Keratinocyte (primary cell): ENCODE data around the gene B3GAT1. TPM values are rescaled to one million over a fixed set of nuclear protein-coding genes. Genes with fewer than 3 reads are reported as not detected.

Experiments used
- DNase-seq: peaks from one replicate; pipeline ENCODE4 v3.0.0-alpha.2; 2011; ENCODE audit warnings: low read depth, missing footprints, low spot score
- FAIRE-seq: peaks from 2 replicates; lab custom pipeline; 2011; peaks lifted over from hg19 to GRCh38; lab: Jason Lieb, UNC
- H2AFZ ChIP-seq: 2 replicates; pipeline ENCODE4 v1.6.0; 2012; ENCODE audit warnings: low read length, control low read depth, inconsistent platforms; ENCODE audit not compliant: control insufficient read depth
- H3K27ac ChIP-seq: 2 replicates; pipeline ENCODE4 v1.5.1; 2011; ENCODE audit warnings: low read length; ENCODE audit not compliant: control insufficient read depth, insufficient read depth
- H3K27me3 ChIP-seq: 3 replicates; pipeline ENCODE4 v1.6.0; 2011; ENCODE audit warnings: low read length; ENCODE audit not compliant: control insufficient read depth, insufficient read depth; ENCODE audit errors: extremely low read depth
- H3K36me3 ChIP-seq, 2 experiments: 2 replicates in 1 of 2; 3 replicates in 1 of 2; pipeline ENCODE4 v1.5.1; 2011; ENCODE audit warnings: low read length in 2 of 2, mild to moderate bottlenecking in 1 of 2; ENCODE audit not compliant: control insufficient read depth in 2 of 2, insufficient read depth in 2 of 2; ENCODE audit errors: extremely low read depth in 1 of 2
- H3K4me1 ChIP-seq: 3 replicates; pipeline ENCODE4 v1.5.1; 2011; ENCODE audit warnings: low read length; ENCODE audit not compliant: control insufficient read depth, insufficient read depth; ENCODE audit errors: extremely low read depth
- H3K4me2 ChIP-seq: 3 replicates; pipeline ENCODE4 v1.6.0; 2011; ENCODE audit warnings: low read depth, low read length; ENCODE audit not compliant: control insufficient read depth, insufficient read depth; ENCODE audit errors: extremely low read depth
- H3K4me3 ChIP-seq, 3 experiments: fragments of 200-600 bp in 1 of 3; sonication (generic) in 1 of 3; 2 replicates in 2 of 3; 3 replicates in 1 of 3; pipeline ENCODE4 v1.5.1; 2011 to 2016; ENCODE audit warnings: low read length in 3 of 3, mild to moderate bottlenecking in 3 of 3, control low read depth in 2 of 3, inconsistent platforms in 1 of 3, low read depth in 1 of 3, mixed read lengths in 1 of 3, mixed run types in 1 of 3, moderate library complexity in 1 of 3; ENCODE audit not compliant: control insufficient read depth in 2 of 3, insufficient read depth in 2 of 3; ENCODE audit errors: extremely low read depth in 1 of 3
- H3K79me2 ChIP-seq: 2 replicates; pipeline ENCODE4 v1.6.0; 2012; ENCODE audit warnings: low read length; ENCODE audit not compliant: control insufficient read depth, insufficient read depth
- H3K9ac ChIP-seq: 3 replicates; pipeline ENCODE4 v1.6.0; 2011; ENCODE audit warnings: low read length; ENCODE audit not compliant: control insufficient read depth, insufficient read depth; ENCODE audit errors: extremely low read depth
- H3K9me1 ChIP-seq: 3 replicates; pipeline ENCODE4 v1.6.0; 2011; ENCODE audit warnings: low read length; ENCODE audit not compliant: control insufficient read depth, insufficient read depth; ENCODE audit errors: extremely low read depth
- H3K9me3 ChIP-seq: 2 replicates; pipeline ENCODE4 v1.5.1; 2012; ENCODE audit warnings: low read depth, low read length; ENCODE audit not compliant: control insufficient read depth
- H4K20me1 ChIP-seq: 3 replicates; pipeline ENCODE4 v1.6.0; 2011; ENCODE audit warnings: low read length; ENCODE audit not compliant: control insufficient read depth, insufficient read depth; ENCODE audit errors: extremely low read depth
- EZH2 ChIP-seq: IDR thresholded peaks from one replicate; pipeline ENCODE4 v1.6.1; 2012; ENCODE audit warnings: inconsistent platforms, mild to moderate bottlenecking, low read length, moderate library complexity
- dilution Hi-C: fragments of 300-500 bp; cut with MboI; formaldehyde crosslinking; loops from one replicate; pipeline ENCODE4 v1.7.0; 2020; ENCODE audit warnings: low sequenced_read_pairs; ENCODE audit not compliant: extremely low pct_ligation_motif_present
- polyA plus RNA-seq, 5 experiments: library from polyadenylated mRNA; depleted of rRNA in 3 of 5; stranded (reverse) in 3 of 5; stranded (forward) in 1 of 5; unstranded in 1 of 5; fragments of >200 nt; gene quantifications; 1 replicate in 1 of 5; 2 replicates in 3 of 5; 3 replicates in 1 of 5; pipeline versions ENCODE4 v1.2.1 to v1.2.3, GENCODE V29; 2011 to 2012; ENCODE audit warnings: missing spikeins in 2 of 5, low read depth in 1 of 5, low replicate concordance in 1 of 5
- TF ChIP-seq, protein P1 (sequence below), 3 experiments: IDR thresholded peaks in 1 of 3; conservative IDR thresholded peaks in 1 of 3; optimal IDR thresholded peaks in 1 of 3; 2 replicates in 2 of 3; 3 replicates in 1 of 3; pipeline versions ENCODE3 to v1.5.1; 2011; ENCODE audit warnings: low read length in 3 of 3, mild to moderate bottlenecking in 3 of 3, moderate library complexity in 2 of 3, control low read depth in 1 of 3, inconsistent platforms in 1 of 3; ENCODE audit not compliant: insufficient read depth in 2 of 3; ENCODE audit errors: extremely low read depth in 1 of 3

The B3GAT1 gene
- polyA plus RNA-seq, 1 donor (not counting 4 experiments of a cell fraction or from before 2014, with no cell fraction given): 0.04 TPM

DNA sequence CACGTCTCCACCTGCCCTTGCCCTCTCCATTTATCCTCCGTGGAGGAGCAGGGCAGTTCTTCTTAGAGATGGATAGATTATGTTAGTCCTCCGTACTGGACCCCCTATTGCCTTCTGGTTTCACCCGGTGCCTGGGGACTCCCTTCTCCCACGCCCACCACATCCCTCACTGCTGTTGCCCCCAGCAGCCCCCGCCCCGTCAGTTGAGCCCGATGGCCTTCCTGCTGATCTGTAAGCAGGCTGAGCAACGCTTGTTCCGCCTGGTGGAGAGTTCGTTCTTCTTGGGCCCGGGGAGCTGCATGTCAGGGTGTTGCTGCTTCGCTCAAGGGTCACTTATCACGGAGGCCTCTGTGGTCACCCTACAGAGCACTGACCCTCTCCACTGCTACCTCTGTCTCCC, 34.2 kb downstream of the B3GAT1 start:
- dilution Hi-C loops: no loop called here
- no peak overlapping the region for H3K4me2 ChIP-seq
- H3K9me1 ChIP-seq: no peaks in the 10 kb centered on the region
- H3K79me2 ChIP-seq: no peaks in the 10 kb centered on the region
- no peak overlapping the region for H3K4me3 ChIP-seq
- H3K9ac ChIP-seq: no peak overlapping the region
- H3K36me3 ChIP-seq: no peaks in the 10 kb centered on the region
- FAIRE-seq: no peak
- H3K9me3 ChIP-seq: no peaks in the 10 kb centered on the region
- no peak for DNase-seq
- H3K27me3 ChIP-seq: no peaks in the 10 kb centered on the region
- H3K27ac ChIP-seq: no peak overlapping the region
- no peak for TF ChIP-seq EZH2
- TF ChIP-seq, protein P1, sequence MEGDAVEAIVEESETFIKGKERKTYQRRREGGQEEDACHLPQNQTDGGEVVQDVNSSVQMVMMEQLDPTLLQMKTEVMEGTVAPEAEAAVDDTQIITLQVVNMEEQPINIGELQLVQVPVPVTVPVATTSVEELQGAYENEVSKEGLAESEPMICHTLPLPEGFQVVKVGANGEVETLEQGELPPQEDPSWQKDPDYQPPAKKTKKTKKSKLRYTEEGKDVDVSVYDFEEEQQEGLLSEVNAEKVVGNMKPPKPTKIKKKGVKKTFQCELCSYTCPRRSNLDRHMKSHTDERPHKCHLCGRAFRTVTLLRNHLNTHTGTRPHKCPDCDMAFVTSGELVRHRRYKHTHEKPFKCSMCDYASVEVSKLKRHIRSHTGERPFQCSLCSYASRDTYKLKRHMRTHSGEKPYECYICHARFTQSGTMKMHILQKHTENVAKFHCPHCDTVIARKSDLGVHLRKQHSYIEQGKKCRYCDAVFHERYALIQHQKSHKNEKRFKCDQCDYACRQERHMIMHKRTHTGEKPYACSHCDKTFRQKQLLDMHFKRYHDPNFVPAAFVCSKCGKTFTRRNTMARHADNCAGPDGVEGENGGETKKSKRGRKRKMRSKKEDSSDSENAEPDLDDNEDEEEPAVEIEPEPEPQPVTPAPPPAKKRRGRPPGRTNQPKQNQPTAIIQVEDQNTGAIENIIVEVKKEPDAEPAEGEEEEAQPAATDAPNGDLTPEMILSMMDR (optimal IDR thresholded peaks at IDR 0.05 in 1 of 3, IDR thresholded peaks at IDR 0.05 in 1 of 3, conservative IDR thresholded peaks at IDR 0.05 in 1 of 3; ENCODE audit: extremely low read depth in 1 of 3, insufficient read depth in 2 of 3, low read length in 3 of 3): no peak
- H2AFZ ChIP-seq: no peak overlapping the region
- no peaks in the 10 kb centered on the region for H3K4me1 ChIP-seq
- H4K20me1 ChIP-seq: no peaks in the 10 kb centered on the region

DNA sequence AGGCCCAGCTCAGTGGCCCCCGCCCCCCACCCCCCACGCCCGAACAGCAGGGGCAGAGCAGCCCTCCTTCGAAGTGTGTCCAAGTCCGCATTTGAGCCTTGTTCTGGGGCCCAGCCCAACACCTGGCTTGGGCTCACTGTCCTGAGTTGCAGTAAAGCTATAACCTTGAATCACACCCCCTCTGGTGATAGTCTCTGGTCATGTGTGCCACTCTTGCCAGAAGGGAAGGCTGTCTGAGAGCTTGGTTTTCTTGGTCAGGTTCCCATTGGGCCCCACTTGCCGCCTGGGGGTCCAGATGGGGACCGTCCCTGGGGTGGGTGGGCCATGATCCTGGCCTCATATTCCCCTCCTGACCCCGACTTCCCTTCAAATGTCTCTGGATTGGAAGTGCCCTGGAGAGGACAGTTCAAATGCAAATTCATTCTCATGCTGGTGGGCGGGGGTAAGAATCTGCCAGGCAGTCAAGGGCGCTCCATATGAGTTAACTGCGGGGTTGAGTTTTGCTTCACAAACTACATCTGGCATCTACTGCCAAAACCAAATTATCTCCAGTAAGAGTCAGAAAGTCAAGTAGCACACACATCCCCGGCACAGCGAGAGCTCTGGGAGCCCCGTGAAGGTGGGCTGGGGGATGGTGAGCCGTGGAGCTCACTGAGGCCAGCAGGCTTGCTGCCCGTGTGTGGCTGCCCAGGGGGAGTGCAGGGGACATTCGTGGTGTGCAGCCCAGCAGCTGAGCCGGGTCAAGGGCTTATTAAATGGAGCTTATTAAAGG, 35.7 kb downstream of the B3GAT1 start:
- H4K20me1 ChIP-seq: no peaks in the 10 kb centered on the region

More for the DNA sequence above, 35.7 kb downstream of the B3GAT1 start:
- Histone ChIP-seq H3K9ac (no peak overlapping the region), H3K4me2 (no peak overlapping the region), H3K9me1 (no peaks in the 10 kb centered on the region), H3K27me3 (no peaks in the 10 kb centered on the region), H3K4me1 (no peaks in the 10 kb centered on the region), H3K9me3 (no peaks in the 10 kb centered on the region), H3K36me3 (no peaks in the 10 kb centered on the region), H3K79me2 (no peaks in the 10 kb centered on the region), H2AFZ (no peak overlapping the region), H3K27ac (no peak overlapping the region), H3K4me3 (no peak overlapping the region)
- TF ChIP-seq EZH2: no peak
- TF ChIP-seq, protein P1 (optimal IDR thresholded peaks at IDR 0.05 in 1 of 3, IDR thresholded peaks at IDR 0.05 in 1 of 3, conservative IDR thresholded peaks at IDR 0.05 in 1 of 3; ENCODE audit: extremely low read depth in 1 of 3, insufficient read depth in 2 of 3, low read length in 3 of 3): no peak
- DNase-seq (no peak), FAIRE-seq (no peak)
- dilution Hi-C loops: no loop called here
